Activated CD4-positive, CD25-positive, alpha-beta regulatory T cell treated with anti-CD3 and anti-CD28 coated beads, Interleukin-2, amount 50 U/mL, for 24 hours (primary cell): ENCODE data around the gene TRMT10A.

Experiments used
- ATAC-seq, 2 donors: fragments of 150-1000 bp; cut with Tn5 transposase; one replicate each; pipeline ENCODE4 v1.10.0; 2021; ENCODE audit warnings: mild to moderate bottlenecking in 1 of 2, moderate library complexity in 1 of 2

Gene TRMT10A, protein sequence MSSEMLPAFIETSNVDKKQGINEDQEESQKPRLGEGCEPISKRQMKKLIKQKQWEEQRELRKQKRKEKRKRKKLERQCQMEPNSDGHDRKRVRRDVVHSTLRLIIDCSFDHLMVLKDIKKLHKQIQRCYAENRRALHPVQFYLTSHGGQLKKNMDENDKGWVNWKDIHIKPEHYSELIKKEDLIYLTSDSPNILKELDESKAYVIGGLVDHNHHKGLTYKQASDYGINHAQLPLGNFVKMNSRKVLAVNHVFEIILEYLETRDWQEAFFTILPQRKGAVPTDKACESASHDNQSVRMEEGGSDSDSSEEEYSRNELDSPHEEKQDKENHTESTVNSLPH

DNA sequence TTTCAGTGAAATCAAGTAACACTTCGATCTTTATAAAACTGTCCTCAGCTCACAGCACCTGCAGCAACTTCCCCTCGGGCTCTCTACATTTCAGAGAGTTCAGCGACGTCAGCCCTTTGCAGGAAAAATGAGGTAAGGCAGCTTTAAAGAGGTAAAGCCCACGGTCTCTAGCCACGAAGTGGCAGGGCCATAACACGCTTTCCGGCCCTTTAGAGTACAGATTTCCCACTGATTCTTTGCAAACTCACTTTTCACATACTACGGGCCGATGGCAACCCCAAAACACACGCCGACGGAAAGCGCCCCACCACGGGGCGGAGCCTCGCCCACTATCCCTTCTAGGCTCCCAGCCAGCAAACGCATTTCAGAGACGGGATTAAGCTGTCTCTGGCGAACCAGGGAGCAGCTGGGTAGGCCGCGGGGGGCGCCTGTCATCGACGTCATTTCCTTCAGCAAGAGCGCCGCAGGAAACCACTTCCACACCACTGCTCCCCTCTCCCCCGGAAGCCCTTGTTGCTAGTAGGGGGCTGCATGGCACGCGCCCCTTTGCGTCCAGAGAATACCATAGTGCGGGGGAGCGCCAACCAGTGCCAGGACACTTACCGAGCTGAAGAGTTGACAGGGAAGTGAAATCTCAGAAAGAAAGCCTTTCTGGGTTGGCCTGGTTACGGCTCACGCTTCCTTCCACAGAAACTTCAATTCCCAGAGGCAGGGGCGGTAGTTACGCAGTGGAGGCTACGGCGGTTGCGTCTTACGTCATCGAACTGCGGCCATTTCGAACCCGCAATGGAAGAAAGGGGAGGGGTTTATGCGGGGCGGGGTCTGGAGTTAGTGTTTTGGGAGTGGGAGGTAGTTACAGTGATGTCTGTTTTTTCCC is at the start of gene TRMT10A:
TSS of gene TRMT10A (minus strand) at position 730 of the 877 bp plus-strand sequence. CDS start 4,701 bp downstream, outside the sequence.
- peak; percentile 94 to 96 for ATAC-seq

DNA sequence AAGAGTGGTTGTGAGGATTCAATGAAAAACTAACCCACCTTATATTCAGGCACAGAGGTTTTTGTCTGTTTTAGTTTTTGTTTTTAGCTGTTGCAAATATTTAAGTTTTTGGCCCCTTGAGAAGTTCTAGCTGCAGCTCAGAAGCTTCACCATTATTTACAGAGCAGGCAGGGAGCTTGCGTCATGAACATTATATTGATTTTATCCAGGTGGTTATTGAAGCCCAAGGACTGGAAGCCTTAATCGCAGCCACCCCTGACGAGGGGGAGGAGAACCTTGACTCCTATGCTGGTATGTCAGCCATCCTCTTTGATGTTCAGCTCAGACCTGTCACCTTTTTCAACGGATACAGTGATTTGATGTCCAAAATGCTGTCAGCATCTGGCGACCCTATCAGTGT is 48.9 kb upstream of the TRMT10A start:
- ATAC-seq = no peak

DNA sequence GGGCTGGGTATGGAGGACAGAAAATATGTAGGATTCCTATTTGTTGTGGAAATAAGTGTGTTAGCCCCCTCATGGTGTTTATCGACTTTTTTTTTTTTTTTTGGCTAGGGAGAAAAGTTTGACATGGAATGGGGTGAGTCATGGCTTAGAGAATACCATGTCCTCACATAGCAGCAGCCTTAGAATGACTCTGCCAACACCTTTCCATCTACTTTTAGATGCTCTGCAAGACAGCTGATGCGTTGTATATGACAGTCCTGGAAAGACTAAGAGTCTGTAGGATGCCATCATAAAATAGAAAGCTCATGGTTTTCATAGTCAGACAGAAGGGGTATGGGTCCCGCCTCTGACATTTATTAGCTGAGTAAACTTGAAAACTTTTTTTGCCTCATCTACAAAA is 48.4 kb upstream of the TRMT10A start:
- ATAC-seq = no peak

DNA sequence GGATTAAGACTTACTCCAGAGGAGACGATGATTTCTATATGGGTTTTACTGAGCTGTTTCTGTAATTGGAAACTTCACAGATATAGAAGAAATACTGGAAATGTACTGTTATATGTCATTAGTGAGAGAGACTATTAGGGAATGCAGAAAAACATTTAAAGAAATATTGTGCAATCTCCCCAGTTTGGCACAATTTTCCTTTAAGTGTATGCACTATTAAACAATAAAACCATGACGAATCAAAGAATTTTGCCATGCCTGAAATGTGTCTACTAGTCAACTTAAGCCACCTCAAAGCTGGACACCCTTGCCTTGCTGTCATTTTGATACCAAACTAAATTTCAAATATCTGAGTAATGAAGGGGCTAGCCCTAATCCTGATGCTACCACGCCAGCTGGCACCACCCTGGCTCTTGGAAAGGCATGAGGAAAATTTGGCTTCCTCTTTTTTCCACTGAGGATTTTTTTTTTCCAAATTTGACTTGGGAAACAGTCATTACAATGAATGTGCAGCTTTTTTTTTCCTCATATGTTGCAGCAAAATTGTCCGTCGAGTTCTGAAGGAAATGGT is 46.9 kb upstream of the TRMT10A start:
- no peak for ATAC-seq

DNA sequence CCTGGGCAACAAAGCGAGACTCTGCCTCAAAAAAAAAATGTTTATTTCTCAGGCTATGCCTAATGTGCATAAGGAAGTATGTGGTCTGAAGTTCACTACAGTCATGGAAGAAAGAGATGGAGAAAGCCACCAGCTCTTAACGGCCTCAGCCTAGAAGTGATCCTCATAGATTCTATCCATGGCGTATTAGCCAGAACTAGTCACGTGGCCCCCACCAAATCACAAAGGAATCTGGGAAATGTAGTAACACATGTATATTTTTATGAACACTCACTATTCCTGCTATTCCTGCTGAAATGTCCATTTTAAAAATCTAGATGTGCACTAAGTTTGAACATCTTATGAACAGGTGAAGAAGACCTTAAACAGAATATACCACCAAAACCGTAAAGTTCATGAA is 44.6 kb upstream of the TRMT10A start:
- no peak for ATAC-seq

DNA sequence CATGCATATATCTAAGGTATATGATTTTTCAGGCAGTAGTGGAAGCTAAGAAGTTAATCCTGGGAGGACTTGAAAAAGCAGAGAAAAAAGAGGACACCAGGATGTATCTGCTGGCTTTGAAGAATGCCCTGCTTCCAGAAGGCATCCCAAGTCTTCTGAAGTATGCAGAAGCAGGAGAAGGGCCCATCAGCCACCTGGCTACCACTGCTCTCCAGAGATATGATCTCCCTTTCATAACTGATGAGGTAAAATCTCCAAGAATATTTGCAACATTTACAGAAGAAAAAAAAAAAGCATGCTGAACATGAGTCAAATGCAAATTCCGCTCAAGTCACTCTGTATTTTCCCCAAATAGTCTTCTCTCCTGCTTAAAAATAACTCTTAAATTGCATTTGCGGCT is 42.9 kb upstream of the TRMT10A start:
- no peak for ATAC-seq

DNA sequence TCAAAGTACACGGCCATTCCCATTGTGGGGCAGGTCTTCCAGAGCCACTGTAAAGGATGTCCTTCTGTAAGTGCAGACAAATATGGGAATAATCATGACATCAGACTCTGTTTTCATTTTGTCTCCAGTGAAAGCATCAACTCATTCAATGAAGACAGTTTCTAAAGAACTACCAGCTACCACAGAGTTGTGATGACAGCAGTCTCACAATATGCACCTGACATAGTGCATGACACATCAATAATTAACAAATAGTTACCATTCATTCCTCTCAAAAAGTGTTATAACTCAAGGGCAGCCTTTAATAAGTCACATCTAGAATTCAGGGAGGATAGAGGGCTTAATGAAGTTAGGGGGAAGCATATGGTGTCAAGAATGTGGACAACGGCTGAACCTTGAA is 31.0 kb upstream of the TRMT10A start:
- no peak for ATAC-seq

DNA sequence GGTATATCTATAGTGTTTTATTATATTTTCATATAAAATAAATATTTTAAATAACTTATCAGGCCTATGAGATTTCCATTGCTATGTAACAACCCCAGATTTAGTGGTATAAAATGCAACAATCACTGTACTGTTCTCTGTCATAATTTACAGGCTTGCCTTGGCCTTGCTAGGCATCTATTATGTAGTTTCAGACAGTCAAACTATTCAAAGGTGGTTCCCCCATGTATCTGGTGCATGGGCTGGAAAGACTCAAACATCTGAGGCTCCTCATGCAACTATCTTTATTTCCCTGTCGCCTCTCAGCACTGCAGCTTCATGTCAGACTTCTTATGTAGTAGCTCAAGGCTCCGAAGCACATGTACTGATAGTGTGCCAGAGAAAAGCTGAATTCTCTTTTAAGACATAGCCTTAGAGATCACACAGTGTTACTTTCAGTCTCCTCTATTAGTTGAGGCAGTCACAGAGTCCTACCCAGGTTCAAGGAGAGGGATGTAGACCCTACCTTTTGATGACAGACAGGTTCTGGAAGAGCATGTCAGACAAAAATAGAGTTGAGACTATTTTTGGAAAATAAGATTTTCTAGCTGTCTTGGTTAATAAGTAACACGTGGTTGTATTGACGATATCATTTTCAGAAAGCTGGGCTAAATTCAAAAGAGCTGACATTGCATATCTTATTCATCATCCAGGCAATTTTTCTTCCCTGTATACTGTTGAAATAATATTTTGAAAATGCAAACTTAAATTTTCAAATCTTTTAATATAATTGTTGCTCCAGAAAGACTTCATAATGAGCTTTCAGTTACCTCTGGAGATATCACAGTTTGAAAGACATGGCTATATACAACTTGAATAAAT is 30.2 kb upstream of the TRMT10A start:
- no peak for ATAC-seq

DNA sequence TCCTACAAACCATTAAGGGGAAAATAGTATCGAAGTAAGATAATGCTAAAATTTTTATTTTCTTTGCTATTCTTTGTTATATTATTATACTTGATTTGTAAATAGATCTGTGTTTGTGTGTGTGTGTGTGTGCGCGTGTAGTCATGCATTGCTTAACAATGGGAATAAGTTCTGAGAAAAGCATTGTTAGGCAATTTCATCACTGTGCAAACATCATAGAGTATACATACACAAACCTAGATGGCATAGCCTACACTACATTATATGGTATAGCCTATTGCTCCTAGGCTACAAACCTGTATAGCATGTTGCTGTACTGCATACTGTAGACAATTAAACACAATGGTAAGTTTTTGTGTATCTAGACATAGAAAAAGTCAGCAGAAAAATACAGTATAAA is 27.9 kb upstream of the TRMT10A start:
- ATAC-seq = no peak

DNA sequence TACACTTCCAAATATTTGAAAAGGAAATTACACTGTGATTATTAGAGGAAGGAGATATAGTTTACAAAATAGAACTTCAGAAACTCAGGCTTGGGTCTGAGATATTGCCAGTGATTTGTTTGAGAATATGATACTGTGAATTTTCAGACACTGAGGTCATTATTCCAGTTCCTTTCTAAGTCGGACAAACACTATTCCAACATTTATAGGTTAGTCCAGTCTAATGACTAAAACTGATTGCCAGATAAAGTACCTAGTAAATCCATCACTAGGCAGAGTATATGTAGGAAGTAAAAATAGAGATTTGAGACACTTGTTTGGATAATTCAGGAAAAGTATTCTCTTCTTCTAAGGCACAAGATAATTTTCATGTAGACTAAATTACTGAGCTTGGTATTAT is 24.0 kb upstream of the TRMT10A start:
- ATAC-seq = no peak

DNA sequence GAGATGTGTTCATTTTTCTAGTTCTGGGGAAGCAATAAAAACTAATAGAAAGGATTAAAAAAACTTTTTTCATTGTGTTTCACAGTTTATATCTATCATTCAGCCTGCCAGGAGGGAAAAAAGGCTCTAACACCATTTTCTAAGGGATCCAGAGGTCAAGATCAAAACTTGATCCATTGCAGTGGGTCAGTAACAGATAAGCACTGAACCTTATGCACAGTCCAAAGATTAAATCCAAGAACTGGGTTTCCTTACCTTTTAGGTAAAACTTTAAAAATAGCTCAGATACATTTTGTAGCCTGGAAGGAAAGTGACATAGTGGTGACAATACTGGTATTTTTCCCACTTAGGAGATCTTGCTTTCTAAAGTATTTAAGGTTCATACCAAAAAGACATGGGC is 23.5 kb upstream of the TRMT10A start:
- no peak for ATAC-seq

DNA sequence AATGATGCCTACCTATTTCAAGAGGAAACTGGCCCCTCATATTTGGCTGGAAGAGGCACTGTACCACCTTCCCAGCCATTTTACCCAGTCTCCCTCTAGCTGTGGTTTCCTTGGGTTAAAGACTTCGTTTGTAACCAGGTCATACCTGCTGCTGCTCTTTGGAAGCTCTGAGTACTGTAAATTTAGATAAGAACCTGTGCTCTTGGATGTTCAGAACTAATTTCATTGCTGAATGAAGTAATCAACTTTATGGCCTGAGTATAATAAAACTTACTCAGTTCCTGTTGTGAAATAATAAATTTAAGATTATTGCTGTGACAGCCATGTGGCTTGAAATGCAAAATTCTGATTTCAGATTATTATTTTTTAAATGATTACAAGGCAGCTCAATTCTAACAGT is 23.0 kb upstream of the TRMT10A start:
- ATAC-seq = no peak

DNA sequence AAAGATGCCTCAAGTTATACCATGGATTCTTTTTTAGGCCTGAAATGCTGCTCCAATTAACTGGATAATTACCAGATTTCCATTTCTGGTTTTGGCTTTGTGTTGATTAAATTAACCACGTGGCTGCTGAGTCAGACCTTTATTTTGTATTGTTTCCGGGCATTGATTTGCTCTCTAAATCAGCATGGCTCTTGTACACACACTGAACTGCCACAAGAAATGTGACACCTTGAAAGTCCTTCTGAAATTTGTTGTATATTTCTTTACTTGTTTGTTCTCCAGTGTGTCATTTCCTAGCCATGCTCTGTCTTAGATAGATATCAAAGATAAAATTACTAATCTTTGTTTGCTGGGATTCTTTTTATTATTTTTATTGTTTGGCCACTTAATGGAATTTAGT is 22.5 kb upstream of the TRMT10A start:
- ATAC-seq = no peak

DNA sequence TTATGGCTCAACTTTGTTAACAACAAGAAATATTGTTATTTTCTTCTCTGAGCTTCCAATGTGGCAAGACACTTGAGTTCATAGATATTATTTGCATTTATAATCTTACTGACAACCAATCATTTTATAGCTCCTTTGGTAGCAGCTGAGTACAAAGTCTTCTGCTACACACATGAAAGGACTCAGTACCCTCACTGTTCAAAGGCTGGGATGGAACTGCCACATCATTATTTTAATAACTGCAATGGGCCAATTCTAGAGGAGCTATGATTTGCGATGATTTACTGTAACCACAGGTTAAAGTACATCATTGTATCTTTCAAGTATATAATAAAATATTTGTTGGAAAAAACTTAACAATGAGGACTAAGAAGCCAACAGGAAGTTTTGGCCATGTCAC is 21.7 kb upstream of the TRMT10A start:
- ATAC-seq = no peak

DNA sequence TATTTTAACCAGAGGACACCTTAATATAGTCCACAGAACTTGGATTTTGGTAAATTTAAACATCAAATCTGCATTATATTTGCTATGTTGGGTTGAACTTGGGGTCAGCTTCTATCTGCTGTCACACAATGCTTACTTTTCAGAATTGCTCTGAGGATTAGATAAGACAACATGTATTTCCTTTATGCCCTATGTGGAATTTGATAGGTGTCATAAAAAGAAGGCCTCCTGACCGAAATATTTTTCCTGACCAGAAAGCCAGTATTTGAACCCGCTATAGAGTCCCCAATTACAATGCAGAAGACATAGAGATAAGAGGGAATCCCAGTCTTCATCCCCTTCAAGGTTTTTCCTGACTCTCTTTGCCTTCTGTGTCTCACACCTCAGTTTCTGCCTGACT is 14.9 kb upstream of the TRMT10A start:
- no peak for ATAC-seq

DNA sequence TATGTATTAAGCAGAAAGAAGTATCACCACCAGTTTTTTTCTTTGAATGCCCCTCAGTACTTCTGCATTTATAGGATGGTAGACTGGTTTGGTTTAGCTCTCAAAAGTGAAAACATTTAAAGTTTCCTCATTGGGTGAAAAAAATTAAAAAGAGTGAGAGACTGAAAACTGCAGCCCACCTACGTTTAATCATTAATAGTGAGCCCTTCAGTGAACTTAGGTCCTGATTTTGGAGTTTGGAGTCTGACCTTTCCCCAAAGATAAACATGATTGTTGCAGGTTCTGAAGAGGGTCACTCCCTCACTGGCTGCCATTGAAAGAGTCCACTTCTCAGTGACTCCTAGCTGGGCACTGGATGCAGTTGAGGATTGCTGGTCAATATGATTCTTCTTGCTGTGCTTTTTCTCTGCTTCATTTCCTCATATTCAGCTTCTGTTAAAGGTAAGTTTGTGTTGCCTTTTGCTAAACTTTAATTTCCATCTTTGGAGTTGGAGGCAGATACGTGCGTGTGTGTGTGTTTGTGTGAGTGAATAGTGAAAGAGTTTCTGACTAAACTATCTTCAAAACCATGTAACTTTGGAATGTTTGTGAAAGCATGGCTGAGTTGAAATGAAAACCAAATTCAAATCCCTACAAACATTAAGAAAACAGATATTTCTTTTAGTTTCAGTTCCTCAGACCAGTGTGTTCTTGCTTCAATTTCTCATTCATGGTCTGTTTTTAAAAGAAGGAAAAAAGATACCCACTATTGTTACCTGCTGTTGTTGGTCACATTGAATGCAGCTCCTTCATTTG is 10.9 kb upstream of the TRMT10A start, which contains the start of gene MTTP:
TSS of gene MTTP (plus strand) at position 295 of the 795 bp plus-strand sequence. CDS start at position 381, 86 bp downstream.
- ATAC-seq = no peak

DNA sequence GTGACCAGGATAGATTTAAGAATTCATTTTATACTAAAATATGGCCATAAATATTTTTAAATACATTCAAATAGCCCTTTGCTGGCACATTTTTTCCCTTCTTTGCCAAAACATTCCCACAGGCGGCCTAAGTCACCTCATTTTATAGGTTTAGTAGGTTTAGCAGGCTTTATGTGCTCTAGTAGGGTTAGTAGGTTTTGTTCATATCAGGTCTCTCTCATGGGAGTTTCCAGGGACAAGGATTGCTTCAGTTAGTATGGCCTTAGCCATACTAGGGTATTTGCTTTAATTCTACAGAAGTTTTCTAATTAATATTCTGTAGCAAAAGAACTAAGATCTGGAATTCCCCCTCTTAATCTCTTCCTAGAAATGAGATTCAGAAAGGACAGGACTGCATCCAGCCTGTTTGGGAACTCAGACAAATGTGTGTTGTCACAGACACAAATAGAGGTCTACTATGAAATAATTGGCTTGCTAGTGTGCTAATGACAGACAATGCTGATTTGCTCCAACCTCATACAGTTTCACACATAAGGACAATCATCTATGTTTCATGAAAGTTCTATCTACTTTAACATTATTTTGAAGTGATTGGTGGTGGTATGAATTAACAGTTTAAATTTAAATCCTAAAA is 10.0 kb upstream of the TRMT10A start:
- ATAC-seq = no peak

DNA sequence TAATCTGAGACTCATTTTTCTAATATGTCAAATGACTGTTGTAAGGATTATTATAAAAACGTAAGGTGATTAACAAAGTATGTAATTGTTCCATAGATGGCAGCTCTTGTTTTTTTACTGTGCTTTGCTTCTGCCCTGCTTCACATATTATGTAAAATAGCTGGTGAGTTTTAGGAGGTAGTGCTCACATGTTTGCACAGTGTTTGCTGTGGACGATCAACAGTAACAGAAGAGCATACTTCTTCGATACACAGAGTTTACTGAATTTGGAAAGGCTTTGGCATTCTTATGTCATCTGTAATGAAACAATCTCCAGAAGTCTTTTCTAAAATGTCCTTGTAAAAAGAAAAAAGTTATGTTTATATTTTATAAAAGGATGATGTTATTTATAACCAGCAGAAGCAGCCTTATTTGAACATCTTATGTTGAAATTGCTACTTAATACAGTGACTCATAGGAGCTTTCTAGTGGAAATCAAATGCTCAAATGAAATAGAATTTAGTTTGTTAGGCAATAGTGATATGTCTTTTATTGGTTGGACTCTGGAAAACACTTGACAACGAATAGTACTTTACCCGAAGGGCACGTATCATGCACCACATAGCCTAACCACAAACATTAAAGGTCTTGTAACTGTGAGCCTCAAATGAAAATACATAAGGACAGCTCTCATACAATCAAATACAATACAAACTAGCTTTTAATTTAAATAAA is 8.8 kb upstream of the TRMT10A start:
- no peak for ATAC-seq

DNA sequence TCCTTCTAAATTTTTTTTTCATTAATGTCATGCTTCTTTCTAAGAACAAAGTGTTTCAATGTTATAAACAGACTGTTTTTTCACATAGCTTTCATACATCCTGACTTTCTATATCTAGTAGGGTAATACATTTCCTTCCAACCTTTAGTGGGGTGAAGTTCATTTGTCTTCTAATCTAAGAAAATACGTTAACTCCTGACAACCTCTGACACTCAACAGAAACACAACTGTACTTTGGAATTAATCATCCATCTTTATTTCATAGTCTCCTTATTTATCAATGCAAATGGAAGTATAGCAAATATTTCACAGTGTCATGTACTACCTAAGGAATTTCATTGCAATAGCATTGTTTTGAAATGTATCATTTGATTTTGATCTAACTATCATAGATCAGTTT is 8.0 kb upstream of the TRMT10A start:
- no peak for ATAC-seq

DNA sequence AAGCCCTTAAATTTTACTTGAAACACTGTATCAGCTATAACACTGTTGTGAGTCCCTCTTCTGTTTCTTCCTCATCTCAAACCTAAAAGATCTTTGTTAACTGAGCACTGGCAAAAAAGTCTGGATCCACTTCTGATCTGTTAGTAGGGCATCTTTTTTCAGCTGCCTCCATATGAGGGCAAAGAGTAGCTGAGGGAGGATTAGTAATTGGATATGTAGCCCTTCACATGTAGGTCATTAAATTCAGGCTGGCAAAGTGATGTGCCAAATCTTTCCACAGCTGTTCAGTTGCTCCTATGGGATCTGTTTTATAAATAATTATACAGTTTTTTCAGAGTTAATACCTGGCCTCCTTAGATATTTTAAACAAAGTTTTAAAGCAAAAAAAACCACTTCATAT is 1.1 kb upstream of the TRMT10A start:
- no peak for ATAC-seq

DNA sequence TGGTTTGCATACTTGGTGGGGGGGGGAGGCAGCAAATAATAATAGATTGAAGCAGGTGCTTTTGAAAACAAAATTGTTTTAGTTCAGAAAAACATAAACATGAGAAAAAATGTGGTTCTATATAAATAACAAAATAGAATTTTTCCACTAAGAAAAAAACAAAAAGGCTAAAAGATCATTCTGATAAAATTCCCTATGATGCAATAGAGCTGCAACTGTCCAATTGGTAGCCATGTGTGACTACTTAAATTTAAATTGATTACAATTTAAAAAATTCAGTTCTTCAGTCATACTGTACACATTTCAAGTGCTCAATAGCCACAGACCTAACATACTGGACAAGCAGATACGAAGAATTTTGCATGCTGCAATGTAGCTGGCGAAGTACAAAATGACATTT is 11.0 kb downstream of the TRMT10A start:
- no peak for ATAC-seq
